IMR-90 (cell line): ENCODE data around the gene CHST14. TPM values are rescaled to one million over a fixed set of nuclear protein-coding genes. Genes with fewer than 3 reads are reported as not detected.
A peak's percentile ranks its signal among the peaks of the same experiment; 100 is the strongest.

Source experiments
- ATAC-seq: fragments of 200-7000 bp; cut with Tn5 transposase; 2 replicates; pipeline ENCODE4 v1.9.1; 2020; ENCODE audit warnings: low read depth, mild to moderate bottlenecking, moderate library complexity
- BruUV-seq: library from RNA; stranded (reverse); fragments of 400-500 nt; replicated peaks from 2 replicates; lab custom pipeline; 2021; lab: Mats Ljungman, UMichigan
- CTCF ChIA-PET: fragments of 300-600 bp; formaldehyde crosslinking; extraction: SDS; loops from one replicate; lab custom pipeline; 2021; ENCODE audit warnings: antibody characterized with exemption; lab: Yijun Ruan, JAX
- POLR2A ChIA-PET: fragments of 300-600 bp; sonication (Branson Sonifier 250); formaldehyde crosslinking; loops from one replicate; lab custom pipeline; 2022; ENCODE audit warnings: antibody characterized with exemption; ENCODE audit not compliant: unreplicated experiment; lab: Charles Lee
- DNase-seq: peaks from one replicate; pipeline ENCODE4 v3.0.0; 2013
- H2AFZ ChIP-seq: replicated peaks from 2 replicates; pipeline ENCODE3; 2013; ENCODE audit warnings: low read length, mild to moderate bottlenecking; ENCODE audit not compliant: poor library complexity
- H2AK5ac ChIP-seq: 2 replicates; pipeline ENCODE4 v1.6.1; 2013; ENCODE audit warnings: low read depth, low read length, inconsistent platforms
- H2AK9ac ChIP-seq: replicated peaks from 2 replicates; pipeline ENCODE3; 2013; ENCODE audit warnings: mild to moderate bottlenecking, low read depth, low read length, moderate library complexity; ENCODE audit not compliant: poor library complexity
- H2BK120ac ChIP-seq: 2 replicates; pipeline ENCODE4 v1.6.1; 2013; ENCODE audit warnings: low read depth, low read length, inconsistent platforms
- H2BK15ac ChIP-seq: 3 replicates; pipeline ENCODE4 v1.6.1; 2013; ENCODE audit warnings: low read depth, low read length, inconsistent platforms
- H2BK20ac ChIP-seq: 2 replicates; pipeline ENCODE4 v1.6.1; 2013; ENCODE audit warnings: low read depth, mild to moderate bottlenecking, inconsistent platforms, low read length, moderate library complexity
- H2BK5ac ChIP-seq: 2 replicates; pipeline ENCODE4 v1.6.1; 2013; ENCODE audit warnings: mild to moderate bottlenecking, low read depth, low read length, inconsistent platforms; ENCODE audit not compliant: poor library complexity, severe bottlenecking
- H3K14ac ChIP-seq: replicated peaks from 2 replicates; pipeline ENCODE4 v1.6.1; 2013; ENCODE audit warnings: low read depth, low read length, inconsistent platforms
- H3K18ac ChIP-seq: 2 replicates; pipeline ENCODE4 v1.6.1; 2013; ENCODE audit warnings: low read depth, low read length, control low read depth
- H3K23ac ChIP-seq: 2 replicates; pipeline ENCODE4 v1.6.1; 2013; ENCODE audit warnings: low read depth, low read length, inconsistent platforms
- H3K27ac ChIP-seq: 2 replicates; pipeline ENCODE4 v1.5.1; 2013; ENCODE audit warnings: mild to moderate bottlenecking, control low read depth, low read length; ENCODE audit not compliant: insufficient read depth
- H3K27me3 ChIP-seq: 2 replicates; pipeline ENCODE4 v1.6.1; 2013; ENCODE audit warnings: low read length; ENCODE audit not compliant: control insufficient read depth, insufficient read depth
- H3K36me3 ChIP-seq: 2 replicates; pipeline ENCODE4 v1.6.1; 2013; ENCODE audit warnings: low read length, mixed read lengths; ENCODE audit not compliant: control insufficient read depth, insufficient read depth
- H3K4ac ChIP-seq: 2 replicates; pipeline ENCODE4 v1.6.1; 2013; ENCODE audit warnings: low read depth, low read length, inconsistent platforms
- H3K4me1 ChIP-seq: 2 replicates; pipeline ENCODE4 v1.6.1; 2013; ENCODE audit warnings: low read length, mixed read lengths; ENCODE audit not compliant: control insufficient read depth, insufficient read depth
- H3K4me2 ChIP-seq: 2 replicates; pipeline ENCODE4 v1.6.1; 2013; ENCODE audit warnings: low read depth, mild to moderate bottlenecking, control low read depth, low read length, moderate library complexity
- H3K4me3 ChIP-seq: 2 replicates; pipeline ENCODE4 v1.5.1; 2013; ENCODE audit warnings: low read depth, mild to moderate bottlenecking, control low read depth, low read length, moderate library complexity; ENCODE audit not compliant: insufficient read depth
- H3K56ac ChIP-seq: 2 replicates; pipeline ENCODE4 v1.6.1; 2013; ENCODE audit warnings: low read length, inconsistent platforms; ENCODE audit not compliant: insufficient read depth; ENCODE audit errors: extremely low read depth
- H3K79me1 ChIP-seq, 2 experiments: 2 replicates each; pipeline ENCODE4 v1.6.1; 2013; ENCODE audit warnings: low read length in 2 of 2, inconsistent platforms in 1 of 2, low read depth in 1 of 2
- H3K9ac ChIP-seq: 2 replicates; pipeline ENCODE4 v1.6.1; 2013; ENCODE audit warnings: low read depth, low read length, control low read depth
- H3K9me1 ChIP-seq: 2 replicates; pipeline ENCODE4 v1.6.1; 2013; ENCODE audit warnings: low read length, inconsistent platforms; ENCODE audit not compliant: insufficient read depth
- H3K9me3 ChIP-seq: 2 replicates; pipeline ENCODE4 v1.6.1; 2013; ENCODE audit warnings: low read length; ENCODE audit not compliant: control insufficient read depth, insufficient read depth
- H4K20me1 ChIP-seq: 2 replicates; pipeline ENCODE4 v1.6.1; 2013; ENCODE audit warnings: low read length, inconsistent platforms; ENCODE audit not compliant: insufficient read depth
- H4K5ac ChIP-seq: 2 replicates; pipeline ENCODE4 v1.6.1; 2013; ENCODE audit warnings: mild to moderate bottlenecking, low read depth, low read length, control low read depth
- H4K8ac ChIP-seq, 2 experiments: 2 replicates each; pipeline ENCODE4 v1.6.1; 2013; ENCODE audit warnings: low read depth in 2 of 2, low read length in 2 of 2, control low read depth in 1 of 2, inconsistent platforms in 1 of 2
- H4K91ac ChIP-seq: 2 replicates; pipeline ENCODE4 v1.6.1; 2013; ENCODE audit warnings: low read depth, low read length, inconsistent platforms; ENCODE audit not compliant: insufficient read depth
- MAZ ChIP-seq: IDR thresholded peaks from 2 replicates; pipeline ENCODE4 v1.6.1; 2012; ENCODE audit warnings: low read depth, mild to moderate bottlenecking, low read length, improper control_type of control experiment, moderate library complexity, borderline replicate concordance
- MXI1 ChIP-seq: IDR thresholded peaks from 2 replicates; pipeline ENCODE4 v1.6.1; 2012; ENCODE audit warnings: low read depth, mild to moderate bottlenecking, low read length, moderate library complexity, borderline replicate concordance
- RAD21 ChIP-seq: IDR thresholded peaks from 2 replicates; pipeline ENCODE4 v1.6.1; 2012; ENCODE audit warnings: low read length, improper control_type of control experiment
- WGBS, 2 experiments: methylation state at CpG; one replicate each; pipeline versions ENCODE4 v1.1.5 to v1.1.7; 2013; ENCODE audit warnings: missing lambda C conversion rate in 2 of 2; ENCODE audit not compliant: insufficient read length in 1 of 2; ENCODE audit errors: extremely low coverage in 2 of 2; 5-methylcytosine and 5-hydroxymethylcytosine counted together
- dilution Hi-C: fragments of 300-500 bp; cut with HindIII; formaldehyde crosslinking; loops from one replicate; pipeline ENCODE4 v1.14.3; 2018; ENCODE audit warnings: low sequenced_read_pairs; ENCODE audit not compliant: unreplicated experiment
- in situ Hi-C: fragments of 300-500 bp; cut with MboI; formaldehyde crosslinking; loops from 3 replicates; pipeline ENCODE4 v1.14.3; 2019; ENCODE audit warnings: low sequenced_read_pairs, inconsistent platforms, mixed read lengths
- intact Hi-C: fragments of 100-400 bp; cut with micrococcal nuclease; formaldehyde crosslinking; loops from 2 replicates; pipeline ENCODE4 v1.10.0; 2022
- polyA plus RNA-seq, 3 experiments: library from polyadenylated mRNA; depleted of rRNA; stranded (reverse); fragments of >200 nt; gene quantifications; 2 replicates each; pipeline ENCODE4 v1.2.3, GENCODE V29; 2012; ENCODE audit warnings: low replicate concordance in 1 of 3
- total RNA-seq: library from RNA; depleted of rRNA; stranded (reverse); fragments of >200 nt; gene quantifications from 2 replicates; pipeline ENCODE4 v1.2.3, GENCODE V29; 2012
- TF ChIP-seq, protein P1 (sequence below): fragments of 150-350 bp; IDR thresholded peaks from 2 replicates; pipeline ENCODE4 v1.6.1; 2017; ENCODE audit warnings: mild to moderate bottlenecking, antibody characterized with exemption, low read length, low read depth

Gene CHST14
- total and polyA plus RNA-seq, 2 of the 4 experiments (the other 2 are of a cell fraction): 3.8 to 19.5 TPM

DNA sequence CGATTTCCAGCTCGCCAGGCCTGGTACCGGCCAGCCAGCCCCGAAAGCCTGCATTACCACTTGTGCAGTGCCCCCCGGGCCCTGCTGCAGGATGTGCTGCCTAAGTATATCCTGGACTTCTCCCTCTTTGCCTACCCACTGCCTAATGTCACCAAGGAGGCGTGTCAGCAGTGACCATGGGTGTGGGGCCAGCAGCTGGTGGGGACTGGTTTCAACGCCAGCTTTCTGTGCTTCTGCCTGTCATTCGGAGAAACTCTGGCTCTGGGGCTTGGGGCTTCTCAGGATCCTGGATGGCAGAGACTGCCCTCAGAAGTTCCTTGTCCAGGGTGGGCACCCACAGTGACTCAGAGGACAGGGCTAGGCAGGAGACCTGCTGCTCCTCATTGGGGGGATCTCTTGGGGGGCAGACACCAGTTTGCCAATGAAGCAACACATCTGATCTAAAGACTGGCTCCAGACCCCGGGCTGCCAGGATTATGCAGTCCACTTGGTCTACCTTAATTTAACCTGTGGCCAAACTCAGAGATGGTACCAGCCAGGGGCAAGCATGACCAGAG is 1.5 kb downstream of the CHST14 start:
- peak overlapping the region; percentile 24; the same call in 1 of the 2 replicates for H3K23ac ChIP-seq
- peaks cover 6 to 18% of the 10 kb centered on the region in 2 experiments; a peak in 3 of 4 replicates for H3K79me1 ChIP-seq
- H3K4me1 ChIP-seq: peaks cover 12% of the 10 kb centered on the region
- H2BK20ac ChIP-seq: no peak overlapping the region
- H3K27me3 ChIP-seq: peaks cover 13% of the 10 kb centered on the region
- BruUV-seq: no TSS peak
- no peak overlapping the region for H2BK15ac ChIP-seq
- no peak overlapping the region for H2BK5ac ChIP-seq
- ATAC-seq (no peak), DNase-seq (no peak)
- no peak overlapping the region for H4K5ac ChIP-seq
- peaks cover 5% of the 10 kb centered on the region; the same call in 1 of the 2 replicates for H3K36me3 ChIP-seq
- in situ Hi-C loops: no loop called here
- no peak overlapping the region; the same call in 1 of the 2 replicates for H2AK5ac ChIP-seq
- dilution Hi-C loops: no loop called here
- H3K4me2 ChIP-seq: peak overlapping the region; percentile 92; the same call in 1 of the 2 replicates
- peak overlapping the region; percentile 89 for H3K14ac ChIP-seq
- peak overlapping the region; percentile 92 for H2AFZ ChIP-seq
- no peak overlapping the region for H3K18ac ChIP-seq
- POLR2A ChIA-PET: no interaction called here
- H3K4me3 ChIP-seq: peak overlapping the region; percentile 61; the same call in 1 of the 2 replicates
- H2BK120ac ChIP-seq: no peak overlapping the region
- H4K20me1 ChIP-seq: no peaks in the 10 kb centered on the region
- 78% methylated on average over 3 of the region's 9 CpGs; no CpG with 5 or more reads in 1 of the 2 experiments for WGBS, 2 experiments
- H4K8ac ChIP-seq: 0 out of 4 replicates have a peak overlapping the region, but pooled peaks of 1 of the 2 experiments have one; percentile 71
- no peak overlapping the region for H3K9ac ChIP-seq
- H3K56ac ChIP-seq: no peak overlapping the region
- H3K4ac ChIP-seq: no peak overlapping the region
- intact Hi-C loops: no loop called here
- H3K9me1 ChIP-seq: peaks cover 16% of the 10 kb centered on the region
- H3K9me3 ChIP-seq: no peaks in the 10 kb centered on the region
- TF ChIP-seq, protein P1, sequence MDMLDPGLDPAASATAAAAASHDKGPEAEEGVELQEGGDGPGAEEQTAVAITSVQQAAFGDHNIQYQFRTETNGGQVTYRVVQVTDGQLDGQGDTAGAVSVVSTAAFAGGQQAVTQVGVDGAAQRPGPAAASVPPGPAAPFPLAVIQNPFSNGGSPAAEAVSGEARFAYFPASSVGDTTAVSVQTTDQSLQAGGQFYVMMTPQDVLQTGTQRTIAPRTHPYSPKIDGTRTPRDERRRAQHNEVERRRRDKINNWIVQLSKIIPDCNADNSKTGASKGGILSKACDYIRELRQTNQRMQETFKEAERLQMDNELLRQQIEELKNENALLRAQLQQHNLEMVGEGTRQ: no peak
- TF ChIP-seq MAZ (no peak), MXI1 (no peak), RAD21 (no peak)
- CTCF ChIA-PET: no interaction called here
- H4K91ac ChIP-seq: no peak overlapping the region
- H2AK9ac ChIP-seq: peak overlapping the region; percentile 66
- no peak overlapping the region for H3K27ac ChIP-seq
